IPS-NIHi7 (cell line): ENCODE data around the gene TAS2R8.
"Not testable (repeated sequence)": the region's sequence is repeated elsewhere in the genome, so short reads cannot be mapped to it uniquely, and the experiment has no call there.

Source experiments
- DNase-seq: peaks from one replicate; pipeline ENCODE4 v3.0.0; 2012; ENCODE audit warnings: mixed read lengths; ENCODE audit errors: extremely low spot score

Gene TAS2R8, protein sequence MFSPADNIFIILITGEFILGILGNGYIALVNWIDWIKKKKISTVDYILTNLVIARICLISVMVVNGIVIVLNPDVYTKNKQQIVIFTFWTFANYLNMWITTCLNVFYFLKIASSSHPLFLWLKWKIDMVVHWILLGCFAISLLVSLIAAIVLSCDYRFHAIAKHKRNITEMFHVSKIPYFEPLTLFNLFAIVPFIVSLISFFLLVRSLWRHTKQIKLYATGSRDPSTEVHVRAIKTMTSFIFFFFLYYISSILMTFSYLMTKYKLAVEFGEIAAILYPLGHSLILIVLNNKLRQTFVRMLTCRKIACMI

DNA sequence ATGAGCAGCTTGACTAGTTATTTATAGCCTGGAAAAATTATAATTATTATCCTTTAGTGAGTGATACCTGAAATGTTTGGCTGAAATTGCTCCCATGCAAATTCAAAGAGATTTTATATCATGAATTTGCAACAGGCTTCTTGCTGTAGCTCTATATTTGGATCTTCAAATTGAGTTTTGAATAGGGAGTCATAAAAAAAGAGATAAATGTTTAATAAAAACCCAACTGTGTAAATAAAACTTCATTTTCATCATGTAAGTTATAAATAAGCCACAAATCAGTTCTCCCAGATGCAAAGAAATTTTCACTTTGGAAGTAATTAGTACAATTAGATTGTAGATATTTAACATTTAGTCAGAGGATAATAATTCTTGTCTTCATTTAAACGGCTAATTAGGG is at the start of gene TAS2R8:
Gene TAS2R8, minus strand, starts transcription at position 101 of the 400 bp plus-strand sequence. CDS start 306 bp downstream, outside the sequence.
- DNase-seq: no peak

DNA sequence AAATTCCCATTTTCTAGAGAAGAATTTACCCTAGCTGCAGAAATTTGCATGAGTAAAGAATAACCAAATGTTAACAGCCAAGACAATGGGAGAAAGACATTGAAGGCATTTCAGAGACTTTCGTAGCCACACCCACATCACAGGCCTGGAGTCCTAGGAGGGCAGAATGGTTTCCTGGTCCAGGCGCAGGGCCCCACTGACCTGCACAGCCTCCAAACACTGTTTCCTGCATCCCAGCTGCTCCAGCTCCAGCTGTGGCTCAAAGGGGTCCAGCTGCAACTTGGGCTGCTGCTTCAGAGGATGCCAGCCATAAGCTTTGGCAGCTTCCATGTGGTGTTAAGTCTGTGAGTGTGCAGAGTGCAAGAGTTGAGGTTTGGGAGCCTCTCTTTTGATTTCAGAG is 48.7 kb upstream of the TAS2R8 start:
- DNase-seq: no peak

DNA sequence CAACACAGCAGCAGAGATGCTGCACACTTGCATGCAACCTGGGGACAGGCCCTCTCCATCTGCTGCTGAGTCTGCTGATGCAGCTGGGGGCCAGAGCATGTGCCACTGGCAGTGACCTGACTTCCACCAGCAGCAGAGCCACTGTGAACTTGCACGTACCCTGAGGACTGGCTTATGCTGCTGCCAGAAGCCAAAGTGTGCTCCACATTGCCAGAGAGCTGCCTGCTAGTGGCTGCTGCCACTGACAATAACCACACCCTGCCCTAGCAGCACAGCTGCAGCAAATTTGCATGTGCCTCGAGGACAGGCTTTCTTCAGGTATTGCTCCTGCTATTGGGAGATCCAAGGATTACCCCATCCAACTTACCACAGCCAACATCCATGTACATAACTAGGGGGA is 46.7 kb upstream of the TAS2R8 start:
- DNase-seq: no peak

DNA sequence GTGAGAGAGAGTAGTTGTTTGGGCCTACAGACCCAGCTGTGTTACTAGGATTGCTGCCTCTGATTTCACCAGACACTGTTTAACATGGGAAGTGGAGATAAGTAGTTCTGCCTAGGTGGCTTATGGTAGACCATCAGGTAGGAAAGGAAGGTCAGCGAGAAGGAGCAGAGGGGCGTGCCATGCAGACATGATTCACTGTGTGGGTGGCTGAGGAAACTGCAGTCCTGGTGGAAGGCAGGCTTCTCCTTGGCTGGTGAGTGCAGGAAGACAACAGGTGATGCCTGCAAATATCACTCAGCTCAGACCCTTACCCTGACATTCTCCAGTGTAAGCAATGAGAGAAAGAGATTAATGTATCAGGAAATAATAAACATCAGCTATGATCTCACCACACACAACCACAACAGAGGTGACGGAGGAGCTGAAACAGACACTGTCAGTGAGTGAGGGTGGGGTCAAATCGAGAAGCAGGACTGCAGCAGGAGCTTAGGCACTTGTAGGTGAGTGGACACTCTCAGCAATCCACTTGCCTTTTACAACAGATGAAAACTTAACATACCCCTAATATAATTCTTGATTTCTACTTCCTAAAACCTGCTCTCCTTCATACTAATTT is 44.3 kb upstream of the TAS2R8 start:
- no peak for DNase-seq

DNA sequence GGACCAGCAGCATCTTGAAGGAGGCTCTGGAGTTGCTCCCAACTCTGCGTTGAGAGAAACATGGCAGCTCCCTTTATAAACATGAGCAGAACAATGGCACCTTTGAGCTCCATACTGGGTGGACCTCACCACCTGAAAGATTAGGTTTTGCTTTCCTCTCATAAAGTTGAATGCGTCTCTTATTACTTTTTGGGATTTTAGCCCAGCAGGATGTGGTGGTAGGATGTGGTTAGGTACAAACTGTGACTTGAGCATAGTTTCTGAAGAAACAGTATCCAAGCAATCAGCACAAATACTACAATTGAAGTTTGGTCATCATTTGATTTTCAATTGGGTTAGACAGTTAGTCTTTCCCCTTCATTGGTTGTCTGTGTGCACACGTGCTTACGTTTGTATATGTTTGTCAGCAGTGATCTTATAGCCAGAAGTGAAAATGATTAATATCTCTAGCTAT is 42.4 kb upstream of the TAS2R8 start, which contains the start of gene PRR4:
Gene PRR4, minus strand, starts transcription at position 51 of the 454 bp plus-strand sequence. Its CDS starts 38 bp downstream, at position 13.
- no peak for DNase-seq

DNA sequence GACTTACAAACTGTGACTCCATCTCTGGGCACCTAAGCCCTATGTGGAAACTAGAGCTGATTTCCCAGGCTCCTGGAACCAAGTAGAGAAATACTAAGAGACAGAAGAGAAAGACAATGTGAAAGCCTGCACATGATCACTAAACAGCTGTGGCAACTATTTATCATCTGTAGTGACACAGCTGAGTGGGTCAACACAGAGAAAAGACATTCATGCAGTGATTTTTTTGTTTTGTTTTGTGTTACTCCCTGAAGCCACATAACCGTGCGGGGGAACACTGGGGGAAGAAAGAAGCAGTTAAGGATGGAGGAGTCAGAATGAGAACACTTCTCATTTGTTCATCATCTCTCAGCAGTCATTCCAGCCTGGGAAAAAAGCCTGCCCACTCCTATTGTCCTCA is 40.7 kb upstream of the TAS2R8 start:
- DNase-seq: no peak

DNA sequence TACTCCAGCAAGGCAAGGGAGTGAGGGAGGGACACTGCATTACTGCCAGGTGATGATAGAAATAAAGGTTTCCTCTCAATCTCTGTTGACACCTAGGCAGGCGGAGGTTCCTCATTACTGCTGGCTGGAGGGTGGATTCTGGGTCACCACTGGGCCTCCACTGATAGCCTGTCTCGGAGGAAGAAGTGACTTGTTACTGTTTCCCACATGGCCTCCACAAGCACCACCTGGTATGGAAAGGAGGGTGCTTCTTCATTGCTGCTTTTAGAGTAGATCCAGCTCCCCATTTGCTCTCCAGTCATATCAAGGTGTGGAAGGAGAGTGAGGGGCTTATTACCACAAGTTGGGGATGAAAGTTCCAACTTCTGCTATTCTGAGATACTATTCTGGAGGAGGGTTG is 35.8 kb upstream of the TAS2R8 start:
- DNase-seq: no peak

DNA sequence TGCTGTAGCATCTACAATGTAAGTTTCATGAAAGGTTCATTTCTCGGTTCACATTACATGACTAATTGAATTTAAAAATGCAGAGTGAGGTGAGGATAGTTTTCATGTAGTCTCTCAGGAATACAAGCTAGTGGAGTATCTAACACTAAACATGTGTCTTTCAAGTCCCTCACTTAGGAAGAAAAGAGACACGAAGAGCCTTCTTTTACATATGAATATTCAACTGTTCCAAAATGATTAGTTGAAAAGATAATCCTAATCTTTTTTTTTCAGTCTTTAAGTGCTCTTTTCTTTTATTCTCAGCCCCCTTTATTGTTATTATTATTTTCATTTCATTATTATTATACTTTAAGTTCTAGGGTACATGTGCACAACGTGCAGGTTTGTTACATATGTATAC is 31.4 kb upstream of the TAS2R8 start:
- no peak for DNase-seq

DNA sequence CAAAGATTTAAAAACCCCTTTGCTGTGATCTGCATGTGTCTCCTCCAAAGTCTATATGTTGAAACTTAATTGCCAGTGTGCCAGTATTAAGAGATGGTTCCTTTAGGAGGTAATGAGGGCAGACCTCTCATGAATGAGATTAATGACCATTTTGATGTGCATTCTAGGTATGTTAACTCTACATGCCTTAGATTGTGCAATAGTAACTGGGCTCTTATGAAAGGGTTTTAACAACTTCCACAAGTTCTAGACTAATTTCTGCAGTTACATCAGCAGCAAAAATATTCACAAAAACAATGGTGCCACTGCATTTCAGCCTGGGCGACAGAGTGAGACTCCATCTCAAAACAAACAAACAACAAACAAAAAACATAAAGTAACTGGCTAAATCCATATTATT is 22.9 kb upstream of the TAS2R8 start:
- no peak for DNase-seq

DNA sequence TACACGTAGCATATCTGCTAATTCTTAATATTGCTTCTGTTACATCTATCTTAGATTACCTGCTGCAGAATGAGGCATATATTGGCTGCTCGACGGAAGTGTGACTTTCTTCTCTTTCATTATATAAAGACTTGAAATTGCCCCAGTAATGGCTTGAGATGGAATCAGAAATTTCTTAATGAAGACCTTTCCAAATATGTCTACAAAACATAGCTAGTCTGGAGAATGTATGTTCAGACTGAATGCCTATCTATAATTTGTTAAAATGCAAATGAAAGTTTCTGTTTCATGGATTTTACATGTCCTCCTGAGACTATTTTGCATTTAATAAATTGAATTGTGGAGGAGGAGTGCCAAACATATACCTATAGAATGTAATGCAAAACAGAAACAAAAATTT is 19.2 kb upstream of the TAS2R8 start, which contains the start of gene TAS2R10:
Gene TAS2R10, minus strand, starts transcription at position 101 of the 400 bp plus-strand sequence. Its CDS starts 89 bp downstream, at position 12.
- no peak for DNase-seq

DNA sequence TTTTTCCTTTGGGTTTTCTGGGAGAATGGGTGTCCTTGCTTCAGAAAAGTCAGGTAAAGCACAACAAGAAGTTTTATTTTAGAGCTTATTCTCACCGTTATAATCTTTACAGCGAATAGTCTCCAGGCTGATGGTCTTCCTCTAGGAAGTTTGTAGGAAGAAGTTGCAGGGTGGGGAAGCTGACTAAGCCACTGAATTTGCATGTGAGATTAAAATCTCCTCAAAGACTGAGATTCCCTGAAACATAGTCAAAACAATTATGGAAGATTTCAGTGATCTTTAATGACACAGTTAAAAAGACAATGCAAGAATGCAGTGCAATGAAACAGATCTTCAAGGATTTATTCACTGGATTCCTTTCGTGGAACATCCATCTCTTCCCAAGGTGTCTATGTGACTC is 17.9 kb upstream of the TAS2R8 start:
- no peak for DNase-seq

DNA sequence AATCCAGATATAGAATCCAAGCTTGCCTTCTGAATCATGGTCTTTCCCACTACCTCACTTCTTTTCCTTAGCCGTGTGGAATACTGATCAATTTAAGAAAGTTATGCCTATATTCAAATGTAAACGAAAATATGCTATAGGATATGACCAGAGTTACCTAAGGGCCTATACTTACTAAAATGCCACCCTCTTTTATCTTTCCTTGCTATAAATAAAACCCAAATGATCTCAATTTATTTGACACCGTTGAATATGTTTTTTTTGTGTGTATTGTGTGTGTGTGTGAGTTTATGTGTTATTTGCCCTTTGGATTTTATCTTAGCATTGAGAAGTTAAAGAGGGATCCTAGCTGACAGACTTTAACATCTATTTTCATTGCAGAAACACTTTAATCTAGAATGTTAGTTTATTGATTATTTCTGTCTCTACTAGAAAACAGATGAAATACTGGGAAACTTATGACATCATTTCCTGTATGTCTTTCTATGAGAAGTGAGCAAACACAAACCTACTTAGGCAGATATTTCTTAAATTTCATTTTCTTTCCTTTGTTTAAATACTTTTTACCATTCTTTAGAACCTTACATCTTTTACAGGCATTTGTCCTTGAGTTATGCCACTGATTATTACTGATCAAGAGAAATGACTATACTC is 4.9 kb upstream of the TAS2R8 start:
- DNase-seq: no peak

DNA sequence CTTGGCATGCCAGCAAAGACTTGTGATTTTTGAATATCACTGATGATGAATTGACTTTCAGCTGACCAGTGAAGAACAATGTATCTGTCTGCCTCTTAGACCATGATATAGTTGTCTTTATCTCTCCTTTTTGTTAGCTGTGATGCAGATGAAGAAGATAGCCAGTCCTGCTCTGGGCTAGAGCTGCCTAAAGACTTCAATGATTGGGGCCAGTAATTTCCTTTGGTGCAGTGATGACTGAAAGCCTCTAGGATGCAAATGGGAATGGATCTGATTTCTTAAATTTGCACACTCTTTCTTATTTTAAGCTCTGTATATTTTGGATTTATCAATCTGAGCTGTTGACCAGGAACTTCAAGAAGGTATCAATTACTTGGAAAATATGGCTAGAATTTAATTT is 3.0 kb upstream of the TAS2R8 start, which contains the start of gene TAS2R9:
Gene TAS2R9, minus strand, starts transcription at position 101 of the 400 bp plus-strand sequence. Its CDS starts 93 bp downstream, at position 8.
- no peak for DNase-seq

DNA sequence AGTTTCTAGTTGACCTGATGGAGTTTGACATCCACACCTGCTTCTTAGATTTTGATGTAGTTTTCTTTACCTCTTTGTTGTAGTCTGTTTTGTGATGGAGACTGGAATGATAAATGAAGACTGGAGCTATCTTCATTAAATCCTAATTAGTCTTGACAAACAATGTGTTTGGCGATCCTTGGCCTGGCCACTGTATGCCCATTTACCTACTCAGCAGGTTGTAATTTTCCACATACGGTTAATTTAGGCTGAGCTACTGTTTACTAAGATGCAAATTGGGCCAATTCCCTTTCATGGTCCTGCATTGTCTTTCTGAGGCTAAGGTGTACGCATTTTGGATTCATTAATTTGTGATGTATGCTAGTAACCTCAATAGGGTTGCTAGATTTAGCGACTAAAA is 4.5 kb downstream of the TAS2R8 start, which contains the start of gene TAS2R7:
Gene TAS2R7, minus strand, starts transcription at position 41 of the 400 bp plus-strand sequence. CDS start 57 bp downstream, outside the sequence.
- DNase-seq: no peak

DNA sequence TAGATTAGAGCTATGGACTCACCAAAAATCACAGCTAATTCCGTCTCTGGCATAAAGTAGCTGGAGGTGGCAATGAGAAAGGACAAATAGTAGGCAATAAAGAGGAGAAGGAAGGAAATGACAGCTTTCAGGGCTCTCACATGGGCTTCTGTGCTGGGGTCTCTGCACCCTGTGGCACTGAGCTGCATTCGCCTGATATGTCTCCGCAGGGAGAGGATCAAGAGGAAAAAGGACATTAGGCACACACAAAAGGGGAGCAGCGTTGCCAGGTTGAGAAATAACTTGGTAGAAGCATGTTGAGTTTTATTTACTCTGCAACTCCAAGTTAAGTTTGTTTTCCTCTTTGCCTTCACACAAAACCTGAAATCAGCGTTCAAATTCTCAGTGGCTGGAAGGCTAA is 5.3 kb downstream of the TAS2R8 start:
- peak; percentile 17 for DNase-seq

DNA sequence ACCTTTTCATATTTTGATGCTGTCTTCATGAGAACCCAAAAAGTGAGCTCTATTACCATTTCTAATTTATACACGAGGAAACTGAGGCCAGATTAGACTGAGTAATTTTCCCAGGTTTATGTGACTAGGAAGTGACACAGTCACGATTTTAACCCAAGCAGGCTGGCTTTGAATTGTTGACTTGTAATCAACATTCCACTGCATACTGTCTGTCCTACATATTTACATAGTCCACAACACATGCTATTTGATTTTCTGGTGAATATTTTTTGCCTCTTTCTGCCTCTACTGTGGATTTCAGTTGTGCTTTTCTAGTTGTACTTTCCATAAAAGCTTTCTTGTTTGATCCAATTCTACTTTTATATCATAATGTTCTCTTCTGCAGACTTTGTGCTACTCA is 12.9 kb downstream of the TAS2R8 start:
- DNase-seq: no peak

DNA sequence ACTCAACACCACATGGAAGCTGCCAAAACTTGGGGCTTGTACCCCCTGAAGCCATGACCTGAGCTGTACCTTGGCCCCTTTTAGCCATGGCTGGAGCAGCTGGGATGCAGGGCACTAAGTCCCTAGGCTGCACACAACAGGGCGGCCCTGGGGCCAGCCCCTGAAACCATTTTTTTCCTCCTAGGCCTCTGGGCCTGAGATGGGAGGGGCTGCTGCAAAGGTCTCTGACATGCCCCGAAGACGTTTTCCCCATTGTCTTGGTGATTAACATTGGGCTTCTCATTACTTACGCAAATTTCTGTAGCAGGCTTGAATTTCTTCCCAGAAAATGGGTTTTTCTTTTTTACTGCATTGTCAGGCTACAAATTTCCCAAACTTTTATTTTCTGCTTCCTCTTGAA is 15.3 kb downstream of the TAS2R8 start:
- DNase-seq: not testable (repeated sequence)

DNA sequence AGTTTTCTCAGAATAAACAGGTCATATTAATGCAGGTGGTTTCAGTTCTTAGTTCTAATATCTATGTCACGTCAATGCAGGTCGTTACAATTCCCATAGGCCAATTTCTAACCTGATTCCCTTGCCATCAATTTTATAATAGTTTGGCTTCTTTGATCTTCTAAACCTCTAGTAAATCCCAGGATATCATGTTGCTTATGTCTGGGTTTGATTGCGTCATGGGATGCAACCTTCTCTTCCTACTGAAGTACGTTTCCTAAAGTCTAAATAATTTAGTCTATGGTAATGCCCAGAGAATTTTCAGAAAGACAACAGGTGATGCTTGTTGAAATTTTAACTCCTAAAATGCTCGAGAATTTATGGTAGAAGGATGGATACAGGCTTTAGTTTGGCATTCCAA is 23.8 kb downstream of the TAS2R8 start:
- DNase-seq: no peak

DNA sequence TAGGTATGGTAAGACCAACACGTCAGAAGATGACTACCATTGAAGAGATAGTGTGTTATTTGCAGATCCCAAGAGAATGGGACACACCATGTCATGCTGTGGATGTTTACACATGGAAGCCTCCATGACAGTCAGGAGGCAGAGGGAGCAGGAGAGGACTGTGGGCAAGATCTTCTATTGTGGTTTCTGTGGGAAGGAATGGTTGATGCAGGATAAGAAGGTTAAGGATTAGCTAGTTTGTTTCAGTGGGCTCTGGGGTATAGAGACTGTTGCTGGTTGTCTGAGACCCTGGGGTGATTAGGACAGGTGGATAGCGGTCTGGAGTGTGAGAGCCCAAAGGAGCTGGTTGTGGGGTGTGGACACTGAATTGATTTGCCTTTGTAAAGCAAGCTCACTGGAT is 28.0 kb downstream of the TAS2R8 start:
- DNase-seq: no peak

DNA sequence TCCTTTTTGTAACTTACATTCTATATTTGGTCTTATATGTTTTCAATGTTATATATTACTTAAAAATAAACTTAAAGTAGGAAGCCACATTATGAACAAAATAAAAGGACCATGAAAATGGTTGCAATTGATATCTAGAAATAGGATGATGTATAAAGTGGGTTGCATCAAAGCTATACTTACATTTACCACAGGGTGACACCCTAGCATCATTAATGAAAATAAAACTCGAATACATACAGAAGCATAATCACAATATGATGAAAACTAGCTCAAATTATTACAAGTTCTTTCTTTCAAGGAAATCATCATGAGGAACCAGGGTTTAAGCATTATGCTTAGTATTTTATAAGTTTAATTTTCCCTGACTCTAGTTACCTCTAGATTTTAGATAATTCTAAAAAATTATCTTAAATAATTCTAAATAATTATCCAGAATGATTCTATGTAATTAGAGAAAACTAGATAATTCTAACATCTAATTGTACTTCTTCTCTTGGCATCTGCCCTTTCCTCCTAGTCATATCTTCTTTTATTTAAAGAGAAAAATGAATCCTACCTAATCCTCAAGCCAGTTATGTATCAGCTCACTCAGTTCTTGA is 35.9 kb downstream of the TAS2R8 start:
- no peak for DNase-seq

DNA sequence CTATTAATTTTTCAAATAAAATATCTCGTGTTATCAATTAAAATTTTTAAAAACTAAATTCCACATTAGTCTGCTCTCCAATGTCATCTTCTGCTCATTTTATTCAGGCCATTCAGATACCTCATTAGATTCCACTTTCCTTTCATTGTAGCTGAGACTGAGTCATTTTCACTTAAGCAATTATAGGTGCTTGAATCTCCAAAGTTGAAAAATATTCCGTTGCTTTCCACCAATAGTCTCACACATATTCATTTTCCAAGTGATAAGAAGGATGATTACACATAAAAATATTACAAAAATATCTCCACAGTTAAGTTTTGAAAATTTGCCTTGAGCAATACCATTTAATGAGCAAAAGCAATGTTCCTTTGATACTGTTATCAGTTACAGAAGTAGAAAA is 47.4 kb downstream of the TAS2R8 start:
- no peak for DNase-seq

DNA sequence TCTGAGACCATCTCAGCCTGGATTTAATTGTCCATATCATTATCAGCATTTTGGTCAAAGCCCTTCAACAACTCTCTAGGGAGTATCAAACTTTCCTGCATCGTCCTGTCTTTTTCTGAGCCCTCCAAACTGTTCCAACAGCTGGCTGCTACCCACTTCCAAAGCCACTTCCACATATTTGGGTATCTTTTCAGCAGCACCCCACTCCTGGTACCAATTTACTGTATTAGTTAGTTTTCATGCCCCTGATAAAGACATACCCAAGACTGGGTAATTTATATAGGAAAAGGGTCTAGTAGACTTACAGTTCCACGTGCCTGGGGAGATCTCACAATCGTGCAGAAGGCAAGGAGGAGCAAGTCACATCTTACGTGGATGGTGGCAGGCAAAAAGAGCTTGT is 50.9 kb downstream of the TAS2R8 start:
- no peak for DNase-seq
